ENCODE results near the gene ZNF215.

Gene ZNF215

DNA sequence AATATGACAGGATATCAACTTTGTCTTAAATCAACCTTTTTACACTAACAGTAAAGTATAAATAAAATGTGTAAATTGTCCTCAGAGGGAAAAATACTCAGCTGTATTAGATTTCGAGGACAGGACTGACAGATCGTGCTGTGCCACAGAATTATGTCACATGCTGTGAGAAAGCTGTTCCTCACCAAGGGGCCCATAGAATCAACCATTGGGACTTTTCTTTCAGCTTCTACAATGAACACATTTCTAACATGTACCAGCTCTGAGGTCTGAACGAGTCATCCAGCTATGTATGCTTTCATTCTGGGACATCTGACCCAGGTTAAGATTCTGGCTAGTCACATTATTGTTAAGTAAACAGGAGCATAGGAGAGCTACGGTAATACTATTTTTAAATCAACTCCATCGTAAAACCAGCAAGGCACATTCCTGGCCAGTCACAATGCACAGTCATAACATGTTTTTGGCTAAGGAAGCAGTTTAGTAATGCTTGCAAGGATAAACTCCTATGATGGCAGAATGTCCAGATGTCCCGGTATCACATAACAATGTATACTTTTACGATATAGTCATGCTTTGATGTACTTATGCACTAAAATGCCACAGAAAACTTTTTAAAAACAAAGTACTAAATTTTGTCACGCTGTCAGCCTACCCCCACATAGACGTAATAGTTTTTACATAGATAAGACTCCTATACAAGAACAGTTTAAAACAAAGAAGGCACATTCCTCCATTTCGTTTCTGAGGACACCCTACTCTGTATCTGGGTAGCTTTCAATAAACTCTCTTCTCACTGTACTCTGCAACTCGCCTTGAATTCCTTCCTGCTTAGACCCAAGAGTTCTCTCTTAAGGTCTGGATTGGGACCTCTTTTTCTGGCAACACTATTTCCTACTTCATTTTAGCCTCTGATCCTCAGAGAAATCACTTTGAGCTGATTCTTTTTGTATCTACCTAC lies 66.5 kb downstream of the ZNF215 start:
- no peaks in the 10 kb centered on the region for H3K27me3 ChIP-seq (ENCODE audit: control insufficient read depth, low read length)
- H3K4me1 ChIP-seq (ENCODE audit: control insufficient read depth, low read length): peaks cover 28% of the 10 kb centered on the region
- TF ChIP-seq, protein P1, sequence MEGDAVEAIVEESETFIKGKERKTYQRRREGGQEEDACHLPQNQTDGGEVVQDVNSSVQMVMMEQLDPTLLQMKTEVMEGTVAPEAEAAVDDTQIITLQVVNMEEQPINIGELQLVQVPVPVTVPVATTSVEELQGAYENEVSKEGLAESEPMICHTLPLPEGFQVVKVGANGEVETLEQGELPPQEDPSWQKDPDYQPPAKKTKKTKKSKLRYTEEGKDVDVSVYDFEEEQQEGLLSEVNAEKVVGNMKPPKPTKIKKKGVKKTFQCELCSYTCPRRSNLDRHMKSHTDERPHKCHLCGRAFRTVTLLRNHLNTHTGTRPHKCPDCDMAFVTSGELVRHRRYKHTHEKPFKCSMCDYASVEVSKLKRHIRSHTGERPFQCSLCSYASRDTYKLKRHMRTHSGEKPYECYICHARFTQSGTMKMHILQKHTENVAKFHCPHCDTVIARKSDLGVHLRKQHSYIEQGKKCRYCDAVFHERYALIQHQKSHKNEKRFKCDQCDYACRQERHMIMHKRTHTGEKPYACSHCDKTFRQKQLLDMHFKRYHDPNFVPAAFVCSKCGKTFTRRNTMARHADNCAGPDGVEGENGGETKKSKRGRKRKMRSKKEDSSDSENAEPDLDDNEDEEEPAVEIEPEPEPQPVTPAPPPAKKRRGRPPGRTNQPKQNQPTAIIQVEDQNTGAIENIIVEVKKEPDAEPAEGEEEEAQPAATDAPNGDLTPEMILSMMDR (IDR thresholded peaks at IDR 0.05; ENCODE audit: low read depth, low read length, poor library complexity, severe bottlenecking): no peak
- no peak for TF ChIP-seq EZH2phosphoT487 (IDR thresholded peaks at IDR 0.05; ENCODE audit: borderline replicate concordance, low read length)
- no peaks in the 10 kb centered on the region for H3F3A ChIP-seq (ENCODE audit: control insufficient read depth, insufficient read depth)
- H3K4me2 ChIP-seq (ENCODE audit: low read length): peak overlapping the region; percentile 33; the same call in 1 of the 2 replicates
- H4K20me1 ChIP-seq (ENCODE audit: control insufficient read depth, insufficient read depth, low read depth, low read length): no peaks in the 10 kb centered on the region
- H3K9me2 ChIP-seq (replicated peaks; ENCODE audit: control insufficient read depth, low read length): no peaks in the 10 kb centered on the region
- H3K27ac ChIP-seq (ENCODE audit: low read depth, low read length): no peak overlapping the region
- H3K36me3 ChIP-seq (ENCODE audit: control insufficient read depth, low read length): no peaks in the 10 kb centered on the region
- H3K79me2 ChIP-seq (ENCODE audit: control insufficient read depth, low read length): no peaks in the 10 kb centered on the region
- no peak overlapping the region for H3K4me3 ChIP-seq (ENCODE audit: low read length)
- H3K9me3 ChIP-seq (ENCODE audit: control insufficient read depth, insufficient read depth, low read length): no peaks in the 10 kb centered on the region

DNA sequence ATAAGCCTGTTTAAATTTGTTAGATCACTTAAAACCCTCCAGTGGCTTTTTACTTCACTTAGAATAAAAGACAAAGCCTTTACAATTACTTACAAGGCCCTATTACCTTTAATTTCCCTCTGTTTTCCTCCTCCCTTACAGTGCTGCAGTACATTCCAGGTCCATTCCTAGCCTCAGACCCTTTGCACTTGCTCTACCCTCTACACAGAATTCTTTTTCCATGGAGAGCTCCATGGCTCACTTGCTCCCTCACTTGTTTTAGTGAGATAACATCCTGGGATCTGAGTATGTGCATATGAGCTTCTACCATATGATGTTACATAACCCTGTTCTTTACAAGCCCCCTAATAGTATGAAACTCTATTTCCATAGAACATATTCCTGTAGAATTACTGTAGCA lies 69.5 kb downstream of the ZNF215 start:
- no peaks in the 10 kb centered on the region for H4K20me1 ChIP-seq (ENCODE audit: control insufficient read depth, insufficient read depth, low read depth, low read length)
- no peaks in the 10 kb centered on the region for H3K9me3 ChIP-seq (ENCODE audit: control insufficient read depth, insufficient read depth, low read length)

DNA sequence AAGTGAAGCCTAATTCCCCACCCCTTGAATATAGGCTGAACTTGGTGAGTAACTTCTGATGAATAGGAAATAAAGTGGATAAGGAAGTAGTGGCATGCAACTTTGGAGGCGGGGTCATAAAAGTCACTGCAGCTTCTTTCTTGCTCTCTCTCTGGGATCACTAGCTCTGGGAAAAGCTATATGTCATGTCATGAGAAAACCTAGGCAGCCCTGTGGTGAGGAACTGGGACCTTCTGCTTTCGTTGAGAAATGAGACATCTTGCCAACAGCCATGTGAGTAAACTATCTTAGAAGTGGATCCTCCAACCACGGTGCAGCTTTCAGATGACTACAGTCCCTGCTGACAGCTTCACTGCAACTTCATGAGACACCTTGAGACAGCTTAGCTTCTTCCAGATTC lies 78.3 kb downstream of the ZNF215 start:
- Histone ChIP-seq H3K79me2 (ENCODE audit: control insufficient read depth, low read length) (no peaks in the 10 kb centered on the region), H3K4me3 (ENCODE audit: low read length) (no peak overlapping the region), H3K9me3 (ENCODE audit: control insufficient read depth, insufficient read depth, low read length) (no peaks in the 10 kb centered on the region), H4K20me1 (ENCODE audit: control insufficient read depth, insufficient read depth, low read depth, low read length) (no peaks in the 10 kb centered on the region), H3K36me3 (ENCODE audit: control insufficient read depth, low read length) (no peaks in the 10 kb centered on the region), H3F3A (ENCODE audit: control insufficient read depth, insufficient read depth) (no peaks in the 10 kb centered on the region), H3K9me2 (replicated peaks; ENCODE audit: control insufficient read depth, low read length) (no peaks in the 10 kb centered on the region), H3K27ac (ENCODE audit: low read depth, low read length) (no peak overlapping the region), H3K4me2 (ENCODE audit: low read length) (no peak overlapping the region), H3K4me1 (ENCODE audit: control insufficient read depth, low read length) (no peaks in the 10 kb centered on the region), H3K27me3 (ENCODE audit: control insufficient read depth, low read length) (no peaks in the 10 kb centered on the region)
- TF ChIP-seq EZH2phosphoT487 (IDR thresholded peaks at IDR 0.05; ENCODE audit: borderline replicate concordance, low read length): no peak

More for the DNA sequence above, 69.5 kb downstream of the ZNF215 start:
- no peak overlapping the region for H3K27ac ChIP-seq (ENCODE audit: low read depth, low read length)
- no peak for TF ChIP-seq EZH2phosphoT487 (IDR thresholded peaks at IDR 0.05; ENCODE audit: borderline replicate concordance, low read length)
- TF ChIP-seq, protein P1 (IDR thresholded peaks at IDR 0.05; ENCODE audit: low read depth, low read length, poor library complexity, severe bottlenecking): no peak
- no peaks in the 10 kb centered on the region for H3K27me3 ChIP-seq (ENCODE audit: control insufficient read depth, low read length)
- H3K36me3 ChIP-seq (ENCODE audit: control insufficient read depth, low read length): no peaks in the 10 kb centered on the region
- H3K4me1 ChIP-seq (ENCODE audit: control insufficient read depth, low read length): peaks cover 30% of the 10 kb centered on the region
- no peak overlapping the region for H3K4me2 ChIP-seq (ENCODE audit: low read length)
- no peaks in the 10 kb centered on the region for H3K79me2 ChIP-seq (ENCODE audit: control insufficient read depth, low read length)
- no peak overlapping the region for H3K4me3 ChIP-seq (ENCODE audit: low read length)
- no peaks in the 10 kb centered on the region for H3F3A ChIP-seq (ENCODE audit: control insufficient read depth, insufficient read depth)
- no peaks in the 10 kb centered on the region for H3K9me2 ChIP-seq (replicated peaks; ENCODE audit: control insufficient read depth, low read length)
